ENCODE results near the gene HINFP. TPM values are rescaled to one million over a fixed set of nuclear protein-coding genes. Genes with fewer than 3 reads are reported as not detected.

Gene HINFP
- total and polyA plus RNA-seq, 9 of the 15 experiments (the other 6 are each of a cell fraction or from before 2014, with no cell fraction given): 13.8 to 34.1 (median 22.5) TPM

GRCh38 chr11:119085437-119085847 is 35.9 kb upstream of the HINFP start (continued):
- TF ChIP-seq SIN3A (IDR thresholded peaks at IDR 0.05; ENCODE audit: borderline replicate concordance in 2 of 2, control insufficient read depth in 1 of 2, low read depth in 2 of 2, low read length in 2 of 2): no peak
- TF ChIP-seq E2F3 (CRISPR knock-in tag; IDR thresholded peaks at IDR 0.05): no peak
- TF ChIP-seq ZNF184 (CRISPR knock-in tag; IDR thresholded peaks at IDR 0.05): no peak
- no peak for TF ChIP-seq ETS2 (tag; IDR thresholded peaks at IDR 0.05; ENCODE audit: borderline replicate concordance, poor library complexity, severe bottlenecking)
- TF ChIP-seq CBFB (CRISPR knock-in tag; IDR thresholded peaks at IDR 0.05): no peak
- no peak for TF ChIP-seq ZZZ3 (IDR thresholded peaks at IDR 0.05)
- TF ChIP-seq PML (IDR thresholded peaks at IDR 0.05; ENCODE audit: low read length): peak; percentile 89
- TF ChIP-seq, protein P1, sequence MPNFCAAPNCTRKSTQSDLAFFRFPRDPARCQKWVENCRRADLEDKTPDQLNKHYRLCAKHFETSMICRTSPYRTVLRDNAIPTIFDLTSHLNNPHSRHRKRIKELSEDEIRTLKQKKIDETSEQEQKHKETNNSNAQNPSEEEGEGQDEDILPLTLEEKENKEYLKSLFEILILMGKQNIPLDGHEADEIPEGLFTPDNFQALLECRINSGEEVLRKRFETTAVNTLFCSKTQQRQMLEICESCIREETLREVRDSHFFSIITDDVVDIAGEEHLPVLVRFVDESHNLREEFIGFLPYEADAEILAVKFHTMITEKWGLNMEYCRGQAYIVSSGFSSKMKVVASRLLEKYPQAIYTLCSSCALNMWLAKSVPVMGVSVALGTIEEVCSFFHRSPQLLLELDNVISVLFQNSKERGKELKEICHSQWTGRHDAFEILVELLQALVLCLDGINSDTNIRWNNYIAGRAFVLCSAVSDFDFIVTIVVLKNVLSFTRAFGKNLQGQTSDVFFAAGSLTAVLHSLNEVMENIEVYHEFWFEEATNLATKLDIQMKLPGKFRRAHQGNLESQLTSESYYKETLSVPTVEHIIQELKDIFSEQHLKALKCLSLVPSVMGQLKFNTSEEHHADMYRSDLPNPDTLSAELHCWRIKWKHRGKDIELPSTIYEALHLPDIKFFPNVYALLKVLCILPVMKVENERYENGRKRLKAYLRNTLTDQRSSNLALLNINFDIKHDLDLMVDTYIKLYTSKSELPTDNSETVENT (CRISPR knock-in tag; IDR thresholded peaks at IDR 0.05): no peak
- no peak for TF ChIP-seq BRD4 (IDR thresholded peaks at IDR 0.05)
- no peak for TF ChIP-seq HOMEZ (CRISPR knock-in tag; IDR thresholded peaks at IDR 0.05)
- TF ChIP-seq ZNF696 (CRISPR knock-in tag; conservative IDR thresholded peaks at IDR 0.05): no peak
- TF ChIP-seq RREB1 (CRISPR knock-in tag; IDR thresholded peaks at IDR 0.05): no peak
- TF ChIP-seq, protein P2, sequence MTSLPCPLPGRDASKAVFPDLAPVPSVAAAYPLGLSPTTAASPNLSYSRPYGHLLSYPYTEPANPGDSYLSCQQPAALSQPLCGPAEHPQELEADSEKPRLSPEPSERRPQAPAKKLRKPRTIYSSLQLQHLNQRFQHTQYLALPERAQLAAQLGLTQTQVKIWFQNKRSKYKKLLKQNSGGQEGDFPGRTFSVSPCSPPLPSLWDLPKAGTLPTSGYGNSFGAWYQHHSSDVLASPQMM (CRISPR knock-in tag; IDR thresholded peaks at IDR 0.05): no peak
- TF ChIP-seq L3MBTL2 (IDR thresholded peaks at IDR 0.05): no peak
- TF ChIP-seq ZNF143 (CRISPR knock-in tag; IDR thresholded peaks at IDR 0.05): no peak
